ENCODE measurements around the gene RYR1. TPM values are rescaled to one million over a fixed set of nuclear protein-coding genes. Genes with fewer than 3 reads are reported as not detected.

Gene RYR1
- total RNA-seq, 1 donor = not detected

DNA sequence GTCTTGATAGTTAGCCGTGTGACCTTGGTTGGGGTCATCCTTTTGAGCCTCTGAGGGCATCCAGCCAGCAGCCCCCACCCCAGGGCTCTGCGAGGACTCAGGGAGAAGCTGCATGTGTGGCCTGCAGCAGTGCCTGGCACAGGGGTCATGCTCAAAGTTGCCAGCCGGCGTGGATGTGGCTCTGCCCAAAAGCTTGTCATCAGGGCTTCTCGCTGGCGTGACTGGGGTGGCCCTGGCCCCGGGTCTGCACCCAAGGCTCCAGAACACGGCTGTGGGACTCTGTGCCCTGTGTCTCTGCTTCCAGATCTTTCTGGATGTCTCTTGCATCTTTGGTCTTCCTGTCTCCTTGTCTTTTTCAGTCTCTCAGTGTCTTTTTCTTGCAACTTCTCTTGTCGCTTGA lies 90.9 kb downstream of the RYR1 start:
- TF ChIP-seq, protein P1, sequence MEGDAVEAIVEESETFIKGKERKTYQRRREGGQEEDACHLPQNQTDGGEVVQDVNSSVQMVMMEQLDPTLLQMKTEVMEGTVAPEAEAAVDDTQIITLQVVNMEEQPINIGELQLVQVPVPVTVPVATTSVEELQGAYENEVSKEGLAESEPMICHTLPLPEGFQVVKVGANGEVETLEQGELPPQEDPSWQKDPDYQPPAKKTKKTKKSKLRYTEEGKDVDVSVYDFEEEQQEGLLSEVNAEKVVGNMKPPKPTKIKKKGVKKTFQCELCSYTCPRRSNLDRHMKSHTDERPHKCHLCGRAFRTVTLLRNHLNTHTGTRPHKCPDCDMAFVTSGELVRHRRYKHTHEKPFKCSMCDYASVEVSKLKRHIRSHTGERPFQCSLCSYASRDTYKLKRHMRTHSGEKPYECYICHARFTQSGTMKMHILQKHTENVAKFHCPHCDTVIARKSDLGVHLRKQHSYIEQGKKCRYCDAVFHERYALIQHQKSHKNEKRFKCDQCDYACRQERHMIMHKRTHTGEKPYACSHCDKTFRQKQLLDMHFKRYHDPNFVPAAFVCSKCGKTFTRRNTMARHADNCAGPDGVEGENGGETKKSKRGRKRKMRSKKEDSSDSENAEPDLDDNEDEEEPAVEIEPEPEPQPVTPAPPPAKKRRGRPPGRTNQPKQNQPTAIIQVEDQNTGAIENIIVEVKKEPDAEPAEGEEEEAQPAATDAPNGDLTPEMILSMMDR (IDR thresholded peaks at IDR 0.05; ENCODE audit: insufficient read depth, low read length) = no peak
- no peak for DNase-seq (ENCODE audit: low read depth)
- H3K4me3 ChIP-seq (ENCODE audit: low read depth, low read length) = no peak overlapping the region

DNA sequence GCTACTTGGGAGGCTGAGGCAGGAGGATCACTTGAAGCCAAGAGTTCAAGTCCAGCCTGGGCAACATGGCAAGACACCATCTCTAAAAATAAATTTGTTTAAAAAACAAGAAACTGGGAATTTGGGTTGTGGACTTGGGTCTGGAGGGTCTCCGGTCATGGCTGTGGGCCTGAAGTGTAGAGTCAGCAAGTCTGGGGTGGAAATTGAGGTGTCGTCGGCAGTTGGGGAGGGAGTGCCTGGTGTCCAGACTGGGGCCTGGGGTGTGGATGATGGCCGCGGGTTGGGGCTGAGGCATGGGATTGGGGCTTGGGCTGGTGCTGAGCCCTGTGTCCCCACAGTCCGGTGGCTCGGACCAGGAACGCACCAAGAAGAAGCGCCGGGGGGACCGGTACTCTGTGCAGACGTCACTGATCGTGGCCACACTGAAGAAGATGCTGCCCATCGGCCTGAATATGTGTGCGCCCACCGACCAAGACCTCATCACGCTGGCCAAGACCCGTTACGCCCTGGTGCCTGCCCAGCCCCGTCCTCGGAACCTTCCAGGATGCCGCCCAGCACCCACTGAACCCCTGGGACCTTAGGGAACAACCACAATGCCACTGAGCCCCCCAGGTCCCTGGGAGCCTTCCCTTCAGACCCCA lies 91.6 kb downstream of the RYR1 start:
- TF ChIP-seq, protein P1 (IDR thresholded peaks at IDR 0.05; ENCODE audit: insufficient read depth, low read length) = no peak
- no peak for DNase-seq (ENCODE audit: low read depth)

DNA sequence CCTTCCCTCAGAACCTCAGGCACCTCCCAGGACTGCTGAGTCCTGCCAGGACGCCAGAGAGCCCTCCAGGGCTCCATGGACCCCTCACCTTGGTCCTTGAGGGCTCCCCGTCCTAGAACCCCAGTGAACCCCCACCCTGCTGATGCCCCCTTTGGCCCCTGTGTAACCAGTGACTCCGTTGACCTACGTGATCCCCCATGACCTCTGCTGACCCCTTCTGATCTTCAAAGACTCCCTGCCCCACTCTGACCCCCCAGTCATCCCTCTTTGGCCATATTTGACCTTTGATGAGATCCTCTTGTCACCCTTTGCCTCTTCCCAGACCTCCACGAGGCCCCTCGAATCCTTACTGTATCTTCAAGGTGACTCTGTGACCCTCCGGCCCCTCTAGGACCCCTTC lies 92.9 kb downstream of the RYR1 start:
- TF ChIP-seq, protein P1 (IDR thresholded peaks at IDR 0.05; ENCODE audit: insufficient read depth, low read length) = no peak
- no peak for DNase-seq (ENCODE audit: low read depth)
- no peak overlapping the region for H3K4me3 ChIP-seq (ENCODE audit: low read depth, low read length)

More for the DNA sequence above, 91.6 kb downstream of the RYR1 start:
- H3K4me3 ChIP-seq (ENCODE audit: low read depth, low read length) = no peak overlapping the region

DNA sequence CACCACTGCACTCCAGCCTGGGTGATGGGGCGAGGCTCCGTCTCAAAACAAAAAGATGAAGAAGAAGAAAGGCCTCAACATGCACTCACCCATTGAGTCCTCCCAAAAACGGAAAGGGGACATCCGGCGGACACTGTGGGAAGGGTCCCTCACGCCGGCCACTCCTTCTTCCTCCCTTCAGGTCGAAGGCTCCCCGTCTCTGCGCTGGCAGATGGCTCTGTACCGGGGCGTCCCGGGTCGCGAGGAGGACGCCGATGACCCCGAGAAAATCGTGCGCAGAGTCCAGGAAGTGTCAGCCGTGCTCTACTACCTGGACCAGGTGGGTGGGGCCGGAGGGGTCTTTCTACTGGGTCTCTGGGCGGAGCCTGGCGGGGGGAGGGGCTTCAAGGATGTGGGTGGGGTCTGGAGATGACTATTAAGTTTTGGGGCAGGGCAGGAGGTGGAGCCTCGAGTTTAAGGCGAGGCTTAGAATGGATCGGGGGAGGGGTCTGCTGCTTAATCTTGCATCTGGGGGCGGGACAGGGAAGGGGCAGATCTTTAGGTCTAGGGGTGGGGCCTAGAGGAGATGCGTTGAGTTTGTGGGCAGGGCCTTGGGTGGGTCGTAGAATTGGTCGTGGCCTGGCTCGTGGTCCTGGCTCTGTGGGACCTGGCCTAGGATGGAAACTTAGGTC lies 94.1 kb downstream of the RYR1 start:
- TF ChIP-seq, protein P1 (IDR thresholded peaks at IDR 0.05; ENCODE audit: insufficient read depth, low read length) = no peak
- no peak for DNase-seq (ENCODE audit: low read depth)
- H3K4me3 ChIP-seq (ENCODE audit: low read depth, low read length) = no peak overlapping the region

DNA sequence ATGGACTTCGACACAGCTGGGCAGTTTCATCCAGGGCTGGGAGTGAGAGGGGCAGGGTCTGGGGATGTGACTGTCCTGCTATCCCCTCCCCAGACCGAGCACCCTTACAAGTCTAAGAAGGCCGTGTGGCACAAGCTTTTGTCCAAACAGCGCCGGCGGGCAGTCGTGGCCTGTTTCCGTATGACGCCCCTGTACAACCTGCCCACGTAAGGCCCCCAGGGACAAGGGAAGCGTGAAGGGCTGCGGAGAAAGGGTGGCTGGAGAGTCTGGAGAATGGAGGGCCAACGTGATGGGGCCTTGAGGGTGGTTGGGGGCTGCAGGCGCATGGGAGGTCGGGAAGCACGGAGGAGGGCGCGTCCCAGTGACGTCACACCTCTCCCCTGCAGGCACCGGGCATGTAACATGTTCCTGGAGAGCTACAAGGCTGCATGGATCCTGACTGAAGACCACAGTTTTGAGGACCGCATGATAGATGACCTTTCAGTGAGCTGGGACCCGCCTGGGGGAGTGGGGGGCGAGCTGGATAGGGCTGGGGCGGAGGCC lies 94.8 kb downstream of the RYR1 start:
- no peak for DNase-seq (ENCODE audit: low read depth)
- H3K4me3 ChIP-seq (ENCODE audit: low read depth, low read length) = no peak overlapping the region
- TF ChIP-seq, protein P1 (IDR thresholded peaks at IDR 0.05; ENCODE audit: insufficient read depth, low read length) = no peak

DNA sequence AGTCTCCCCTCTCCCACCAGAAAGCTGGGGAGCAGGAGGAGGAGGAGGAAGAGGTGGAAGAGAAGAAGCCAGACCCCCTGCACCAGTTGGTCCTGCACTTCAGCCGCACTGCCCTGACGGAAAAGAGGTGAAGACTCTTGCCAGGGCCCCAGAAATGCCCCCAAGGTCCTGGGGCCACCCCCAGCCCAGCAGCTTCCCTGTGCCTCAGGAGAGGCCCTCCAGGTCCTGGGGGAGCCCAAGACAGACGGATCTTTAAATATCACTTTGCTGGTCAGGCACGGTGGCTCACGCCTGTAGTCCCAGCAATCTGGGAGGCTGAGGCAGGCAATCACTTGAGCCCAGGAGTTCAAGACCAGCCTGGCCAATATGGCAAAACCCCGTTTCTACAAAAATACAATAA lies 95.4 kb downstream of the RYR1 start:
- H3K4me3 ChIP-seq (ENCODE audit: low read depth, low read length) = no peak overlapping the region
- no peak for DNase-seq (ENCODE audit: low read depth)
- TF ChIP-seq, protein P1 (IDR thresholded peaks at IDR 0.05; ENCODE audit: insufficient read depth, low read length) = no peak

All from fibroblast of the aortic adventitia (primary cell).